ENCODE results near the gene POLR2J. TPM values are rescaled to one million over a fixed set of nuclear protein-coding genes. Genes with fewer than 3 reads are reported as not detected.

Gene POLR2J
- total and polyA plus RNA-seq, 4 donors: 10.3 to 151 (median 55.6) TPM

GRCh38 chr7:102454468-102454867 lies 24.3 kb downstream of the POLR2J start:
- Histone ChIP-seq H3K27ac (ENCODE audit: low read depth in 1 of 2, low read length in 1 of 2) (no peak overlapping the region), H3K9me3 (ENCODE audit: control insufficient read depth in 4 of 4, insufficient read depth in 3 of 4, low read length in 3 of 4) (no peaks in the 10 kb centered on the region), H3K4me1 (ENCODE audit: control insufficient read depth in 5 of 5, insufficient read depth in 5 of 5, low read length in 5 of 5) (no peaks in the 10 kb centered on the region), H3K4me3 (no peak overlapping the region), H3K9ac (ENCODE audit: insufficient read depth in 1 of 2, low read length in 2 of 2) (no peak overlapping the region), H3K36me3 (ENCODE audit: control insufficient read depth in 4 of 4, insufficient read depth in 4 of 4, low read length in 4 of 4) (peaks cover 0 to 32% (median 12%) of the 10 kb centered on the region in 4 donors), H3K27me3 (ENCODE audit: control insufficient read depth in 3 of 3, insufficient read depth in 3 of 3, low read length in 2 of 3) (no peaks in the 10 kb centered on the region)
- DNase-seq (no peak), ATAC-seq (ENCODE audit: insufficient read depth, low FRiP score) (no peak)
- 64 to 76% methylated on average over 12 of the region's 12 CpGs for WGBS, 2 donors
- no peak for TF ChIP-seq CTCF (IDR thresholded peaks at IDR 0.05; ENCODE audit: control extremely low read depth, extremely low read depth)

- no peak for DNase-seq
- no peak for TF ChIP-seq CTCF (IDR thresholded peaks at IDR 0.05; ENCODE audit: control extremely low read depth, extremely low read depth)
- 65 to 73% methylated on average over 7 of the region's 7 CpGs for WGBS, 2 donors
- H3K9me3 ChIP-seq (ENCODE audit: control insufficient read depth in 4 of 4, insufficient read depth in 3 of 4, low read length in 3 of 4): no peaks in the 10 kb centered on the region
- no peak for ATAC-seq (ENCODE audit: insufficient read depth, low FRiP score)
- peaks cover 0 to 27% (median 10%) of the 10 kb centered on the region in 4 donors for H3K36me3 ChIP-seq (ENCODE audit: control insufficient read depth in 4 of 4, insufficient read depth in 4 of 4, low read length in 4 of 4)
- no peaks in the 10 kb centered on the region for H3K27me3 ChIP-seq (ENCODE audit: control insufficient read depth in 3 of 3, insufficient read depth in 3 of 3, low read length in 2 of 3)
- H3K9ac ChIP-seq (ENCODE audit: insufficient read depth in 1 of 2, low read length in 2 of 2): no peak overlapping the region
- H3K4me1 ChIP-seq (ENCODE audit: control insufficient read depth in 5 of 5, insufficient read depth in 5 of 5, low read length in 5 of 5): no peaks in the 10 kb centered on the region
- H3K4me3 ChIP-seq: no peak overlapping the region
- no peak overlapping the region for H3K27ac ChIP-seq (ENCODE audit: low read depth in 1 of 2, low read length in 1 of 2)
Measured at GRCh38 chr7:102453319-102453718, 25.4 kb downstream of the POLR2J start.

- H3K27me3 ChIP-seq (ENCODE audit: control insufficient read depth in 3 of 3, insufficient read depth in 3 of 3, low read length in 2 of 3): no peaks in the 10 kb centered on the region
- H3K4me3 ChIP-seq: no peak overlapping the region
- no peaks in the 10 kb centered on the region for H3K9me3 ChIP-seq (ENCODE audit: control insufficient read depth in 4 of 4, insufficient read depth in 3 of 4, low read length in 3 of 4)
- TF ChIP-seq CTCF (IDR thresholded peaks at IDR 0.05; ENCODE audit: control extremely low read depth, extremely low read depth): no peak
- H3K4me1 ChIP-seq (ENCODE audit: control insufficient read depth in 5 of 5, insufficient read depth in 5 of 5, low read length in 5 of 5): no peaks in the 10 kb centered on the region
- 82 to 96% methylated on average over 6 of the region's 6 CpGs for WGBS, 2 donors
- H3K9ac ChIP-seq (ENCODE audit: insufficient read depth in 1 of 2, low read length in 2 of 2): no peak overlapping the region
- H3K36me3 ChIP-seq (ENCODE audit: control insufficient read depth in 4 of 4, insufficient read depth in 4 of 4, low read length in 4 of 4): peaks cover 0 to 23% (median 5%) of the 10 kb centered on the region in 4 donors
- DNase-seq (no peak), ATAC-seq (ENCODE audit: insufficient read depth, low FRiP score) (no peak)
- H3K27ac ChIP-seq (ENCODE audit: low read depth in 1 of 2, low read length in 1 of 2): no peak overlapping the region
Measured at GRCh38 chr7:102452451-102452850, 26.3 kb downstream of the POLR2J start.

GRCh38 chr7:102451371-102452054 lies 27.2 kb downstream of the POLR2J start:
- Histone ChIP-seq H3K4me3 (no peak overlapping the region), H3K9ac (ENCODE audit: insufficient read depth in 1 of 2, low read length in 2 of 2) (no peak overlapping the region), H3K9me3 (ENCODE audit: control insufficient read depth in 4 of 4, insufficient read depth in 3 of 4, low read length in 3 of 4) (no peaks in the 10 kb centered on the region), H3K36me3 (ENCODE audit: control insufficient read depth in 4 of 4, insufficient read depth in 4 of 4, low read length in 4 of 4) (peaks cover 0 to 27% (median 1%) of the 10 kb centered on the region in 4 donors), H3K4me1 (ENCODE audit: control insufficient read depth in 5 of 5, insufficient read depth in 5 of 5, low read length in 5 of 5) (no peaks in the 10 kb centered on the region), H3K27me3 (ENCODE audit: control insufficient read depth in 3 of 3, insufficient read depth in 3 of 3, low read length in 2 of 3) (no peaks in the 10 kb centered on the region), H3K27ac (ENCODE audit: low read depth in 1 of 2, low read length in 1 of 2) (no peak overlapping the region)
- WGBS, 2 donors: 61 to 84% methylated on average over 23 of the region's 23 CpGs
- DNase-seq (no peak), ATAC-seq (ENCODE audit: insufficient read depth, low FRiP score) (no peak)
- TF ChIP-seq CTCF (IDR thresholded peaks at IDR 0.05; ENCODE audit: control extremely low read depth, extremely low read depth): no peak
